Right lung (tissue), 10 donors: ENCODE data around the gene C1orf74. TPM values are rescaled to one million over a fixed set of nuclear protein-coding genes. Genes with fewer than 3 reads are reported as not detected.

ENCODE experiments used
- DNase-seq, 2 donors: peaks; one replicate each; pipeline ENCODE4 v3.0.0-alpha.2; 2013
- long read RNA-seq, 8 donors: transcript quantifications; one replicate each; lab custom pipeline, GENCODE V29; 2026
- polyA plus RNA-seq, 5 donors: library from polyadenylated mRNA; unstranded; fragments of 120-200 nt; gene quantifications; one replicate each; pipeline versions ENCODE4 v1.2.1 to v1.2.3, GENCODE V29; 2013; ENCODE audit warnings: inconsistent platforms in 1 of 5, low replicate concordance in 1 of 5; ENCODE audit not compliant: insufficient read length in 5 of 5, insufficient read depth in 1 of 5

The C1orf74 gene
- polyA plus RNA-seq, result 1 to 10 TPM; 2.6 to 3.7 (median 3.2) TPM
- long read RNA-seq, donor 1, full-length matches to known transcripts, result 2 of 2 reads
- long read RNA-seq, donor 1, partial matches to known transcripts, result 0 of 2 reads
- long read RNA-seq, donor 1, other reads (novel, unspliced or antisense), result 0 of 2 reads
- long read RNA-seq, donor 2, full-length matches to known transcripts, result 2 of 2 reads
- long read RNA-seq, donor 2, partial matches to known transcripts, result 0 of 2 reads
- long read RNA-seq, donor 2, other reads (novel, unspliced or antisense), result 0 of 2 reads
- long read RNA-seq, donor 3, full-length matches to known transcripts, result 4 of 4 reads
- long read RNA-seq, donor 3, partial matches to known transcripts, result 0 of 4 reads
- long read RNA-seq, donor 3, other reads (novel, unspliced or antisense), result 0 of 4 reads
- long read RNA-seq, donor 4, result 0 reads
- long read RNA-seq, donor 5, full-length matches to known transcripts, result 1 of 1 reads
- long read RNA-seq, donor 5, partial matches to known transcripts, result 0 of 1 reads
- long read RNA-seq, donor 5, other reads (novel, unspliced or antisense), result 0 of 1 reads
- long read RNA-seq, donor 6, full-length matches to known transcripts, result 2 of 2 reads
- long read RNA-seq, donor 6, partial matches to known transcripts, result 0 of 2 reads
- long read RNA-seq, donor 6, other reads (novel, unspliced or antisense), result 0 of 2 reads
- long read RNA-seq, donor 7, full-length matches to known transcripts, result 3 of 3 reads
- long read RNA-seq, donor 7, partial matches to known transcripts, result 0 of 3 reads
- long read RNA-seq, donor 7, other reads (novel, unspliced or antisense), result 0 of 3 reads
- long read RNA-seq, donor 8, full-length matches to known transcripts, result 1 of 1 reads
- long read RNA-seq, donor 8, partial matches to known transcripts, result 0 of 1 reads
- long read RNA-seq, donor 8, other reads (novel, unspliced or antisense), result 0 of 1 reads

DNA sequence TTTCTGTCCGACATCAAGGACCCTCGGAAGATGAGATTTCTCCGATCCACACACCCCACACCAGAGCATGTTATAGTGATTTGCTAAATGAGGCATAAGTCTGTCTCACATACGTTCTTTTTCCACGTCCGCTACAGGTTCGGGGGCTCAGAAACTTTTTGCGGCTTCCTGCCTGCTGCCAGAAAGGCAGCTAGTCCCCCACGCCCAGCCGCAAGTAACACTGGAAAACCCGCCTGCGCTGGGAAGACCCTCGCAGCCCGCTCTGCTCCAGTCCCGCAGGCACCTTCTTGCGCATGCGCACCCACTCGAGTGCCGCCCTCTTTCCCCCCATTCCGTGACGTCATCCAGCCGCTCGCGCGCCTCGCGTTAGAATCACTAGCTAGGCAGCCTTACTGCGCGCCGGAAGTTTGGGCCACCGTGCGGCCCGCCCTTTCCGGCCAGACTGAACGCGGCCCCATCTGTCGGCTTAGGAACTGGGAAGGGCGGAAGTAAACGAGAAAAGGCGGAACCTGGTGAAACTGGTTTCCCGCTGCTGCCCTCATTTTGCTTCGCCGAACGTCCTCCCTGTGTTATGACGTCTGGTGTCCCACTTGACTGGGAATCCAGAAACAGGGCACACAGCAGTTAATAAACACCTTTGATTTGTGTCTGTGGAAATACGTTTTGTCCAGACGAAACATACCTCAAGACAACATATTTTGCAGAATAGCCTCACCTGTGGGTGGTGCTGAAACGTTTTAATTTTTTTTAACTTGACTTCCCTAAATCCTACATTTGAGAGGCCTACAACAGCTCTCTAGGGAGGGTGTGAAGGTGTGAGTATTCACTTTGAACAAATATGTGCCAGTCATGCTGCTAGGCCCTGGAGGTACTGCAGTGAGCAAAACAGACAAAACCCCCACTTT is at the start of gene C1orf74:
TSS of gene C1orf74 (minus strand) at position 295 of the 905 bp plus-strand sequence. CDS start 925 bp downstream, outside the sequence.
- peak; percentile 98 to 99 for DNase-seq

DNA sequence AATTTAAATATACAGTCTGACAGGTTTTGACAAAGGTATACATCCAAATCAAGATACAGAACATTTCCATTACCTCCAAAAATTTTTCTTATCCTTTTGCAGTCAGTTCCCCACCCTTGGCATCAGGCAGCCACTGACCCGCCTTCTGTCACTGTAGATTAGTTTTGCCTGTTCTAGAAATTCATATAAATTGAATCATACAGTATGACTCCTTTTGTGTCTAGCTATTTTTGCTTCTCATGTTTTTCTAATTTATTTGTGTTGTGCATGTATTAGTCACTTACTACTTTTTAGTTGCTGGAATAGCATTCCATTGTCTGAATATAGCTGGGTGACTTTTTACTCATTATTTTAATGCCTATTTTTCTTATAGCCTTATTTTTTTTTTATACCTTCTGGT is 47.3 kb upstream of the C1orf74 start:
- DNase-seq, result no peak

DNA sequence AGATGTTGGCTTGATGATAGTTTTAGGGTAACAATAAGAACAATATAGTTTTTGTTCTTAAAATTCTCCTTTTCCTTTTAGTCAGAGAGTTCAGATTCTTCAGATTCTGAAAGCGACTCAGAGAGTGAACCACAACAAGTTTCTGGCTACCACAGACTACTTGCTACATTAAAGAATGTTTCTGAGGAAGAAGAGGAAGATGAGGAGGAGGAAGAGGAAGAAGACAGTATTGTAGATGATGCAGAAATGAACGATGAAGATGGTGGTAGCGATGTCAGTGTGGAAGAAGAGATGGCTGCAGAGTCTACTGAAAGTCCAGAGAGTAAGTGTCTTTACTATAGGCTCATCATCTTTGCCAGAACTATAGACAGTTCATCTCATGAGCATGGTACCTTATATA is 46.4 kb upstream of the C1orf74 start:
- DNase-seq, result no peak

DNA sequence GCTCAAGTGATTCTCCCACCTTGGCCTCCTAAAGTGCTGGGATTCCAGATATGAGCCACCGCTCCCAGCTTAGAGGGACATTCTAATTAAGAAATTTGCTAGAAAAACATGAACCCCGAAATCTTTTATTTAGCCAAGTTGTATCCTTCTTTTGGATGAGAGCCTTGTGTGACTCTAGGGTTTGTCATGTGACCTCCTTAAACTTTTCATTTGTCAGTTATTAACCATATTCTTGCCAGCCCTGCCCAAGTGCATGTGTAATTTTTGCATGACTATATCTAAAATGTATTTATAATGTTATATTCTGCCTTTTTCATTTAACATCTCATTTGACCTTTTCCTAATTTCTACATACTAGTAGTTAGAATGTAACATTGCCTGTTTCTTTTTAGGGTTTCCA is 45.4 kb upstream of the C1orf74 start:
- DNase-seq, result no peak

DNA sequence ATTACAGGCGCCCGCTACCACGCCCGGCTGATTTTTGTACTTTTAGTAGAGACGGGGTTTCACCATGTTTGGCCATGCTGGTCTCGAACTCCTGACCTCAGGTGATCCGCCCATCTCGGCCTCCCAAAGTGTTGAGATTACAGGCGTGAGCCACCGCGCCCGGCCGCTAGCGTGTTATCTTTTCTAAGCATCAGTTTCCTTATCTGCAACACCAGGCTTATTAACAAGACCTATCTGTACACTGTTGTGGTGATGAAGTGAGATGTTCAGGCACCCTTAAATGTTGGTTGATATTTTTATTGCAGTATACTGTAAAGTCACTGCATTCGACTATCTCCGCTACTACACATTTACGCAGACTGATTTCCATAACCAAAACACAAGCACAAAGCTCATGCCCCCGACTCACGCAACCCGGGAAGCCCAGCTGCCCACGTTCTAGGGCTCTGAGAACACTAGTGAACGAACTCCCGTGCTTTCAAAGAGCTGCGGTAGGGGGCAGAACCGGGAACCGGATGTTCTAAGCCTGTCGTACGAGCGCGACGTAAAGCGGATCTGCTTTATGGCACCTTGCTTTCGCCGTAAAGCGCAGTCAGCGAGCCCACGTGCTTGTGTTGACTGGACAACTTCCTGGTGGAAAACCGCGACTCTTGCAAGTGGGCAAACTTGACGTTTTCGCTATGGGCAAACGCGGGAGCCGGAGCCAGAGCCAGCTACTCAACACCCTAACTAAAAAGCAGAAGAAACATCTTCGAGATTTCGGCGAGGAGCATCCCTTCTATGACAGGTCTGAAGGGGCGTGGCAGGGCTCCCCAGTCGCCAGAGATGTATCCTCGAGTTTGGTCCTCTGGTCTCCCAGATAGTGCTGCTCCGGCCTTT is 43.3 kb upstream of the C1orf74 start, which contains the start of gene UTP25:
TSS of gene UTP25 (plus strand) at position 589 of the 879 bp plus-strand sequence. CDS start at position 681, 92 bp downstream.
- DNase-seq, result peak; percentile 89 to 93

DNA sequence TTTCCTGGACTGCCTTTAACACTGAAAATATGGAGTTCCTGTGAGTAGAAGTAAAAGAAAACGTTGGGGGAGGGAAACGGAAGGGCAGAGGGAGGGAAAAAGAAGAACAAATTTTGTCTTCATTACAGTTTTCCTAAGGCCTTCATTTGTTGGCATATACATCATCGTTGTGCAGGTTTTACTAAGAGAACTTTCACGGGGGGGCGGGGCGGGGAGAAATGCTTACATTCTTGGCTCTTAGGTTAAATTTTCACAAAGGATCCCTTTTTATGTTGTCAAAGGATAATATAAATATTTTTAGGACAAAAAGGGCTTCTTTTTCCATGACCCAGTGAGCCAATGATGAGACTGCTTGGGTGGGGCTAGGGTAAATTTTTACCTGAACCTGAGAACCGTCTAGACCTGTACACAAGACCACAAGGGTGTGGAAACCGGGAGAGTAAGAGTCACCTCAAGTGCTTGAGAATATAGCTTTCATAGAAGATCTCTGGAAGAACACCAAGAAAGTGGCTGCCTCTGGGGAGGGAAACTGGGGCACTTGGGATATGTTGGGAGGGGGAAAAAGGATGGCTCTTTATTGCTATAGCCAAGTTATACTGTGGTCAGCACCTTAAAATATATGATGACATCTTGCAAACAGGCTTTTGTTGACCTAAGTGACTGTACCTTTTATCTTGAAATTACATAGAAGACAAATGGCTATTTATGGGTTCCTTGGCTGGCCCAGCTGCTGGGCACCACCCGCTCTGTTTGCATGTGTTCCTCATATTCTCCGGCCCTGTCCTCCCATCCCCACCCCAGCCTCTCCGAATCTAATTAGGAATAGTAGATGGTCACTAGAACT is 41.5 kb upstream of the C1orf74 start:
- DNase-seq, result no peak

DNA sequence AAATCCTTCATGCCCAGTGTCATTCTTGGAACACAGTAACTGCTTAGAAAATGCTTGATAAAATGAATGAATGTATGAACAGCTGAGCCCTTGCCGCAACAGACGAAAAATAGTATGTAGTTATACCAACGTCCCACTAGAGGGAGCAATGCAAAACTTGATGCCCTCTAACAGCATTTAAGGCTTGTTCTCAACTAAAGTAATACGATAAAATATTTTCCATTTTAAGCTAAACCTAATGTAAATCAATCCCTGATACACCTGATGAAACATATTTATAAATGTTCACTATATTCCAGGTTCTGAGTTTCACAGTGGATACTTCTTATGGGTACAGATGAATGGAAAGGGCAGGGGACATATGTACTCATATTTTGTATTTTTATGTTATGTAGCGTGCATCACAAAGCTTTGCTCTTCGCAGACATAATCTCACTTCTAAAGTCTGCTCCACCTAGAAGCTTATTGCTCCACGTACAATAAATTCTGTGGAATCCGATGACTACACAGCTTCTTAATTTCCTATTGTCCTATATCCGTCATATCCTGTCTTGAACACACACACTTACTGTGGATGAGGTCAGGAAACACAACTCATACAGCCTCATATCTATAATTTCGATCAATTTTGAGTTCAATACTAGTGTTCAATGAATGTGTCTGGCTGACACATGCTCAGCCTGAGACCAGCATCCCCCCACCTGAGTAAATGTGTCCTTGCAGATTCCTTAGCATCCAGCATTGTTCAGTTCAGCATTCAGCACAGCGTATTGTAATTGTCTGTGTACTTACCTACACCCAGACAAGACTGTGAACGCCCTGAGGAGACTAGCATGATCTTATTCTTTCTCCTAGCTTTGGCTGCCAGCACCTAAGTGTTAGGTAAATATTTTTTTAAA is 39.0 kb upstream of the C1orf74 start:
- no peak for DNase-seq

DNA sequence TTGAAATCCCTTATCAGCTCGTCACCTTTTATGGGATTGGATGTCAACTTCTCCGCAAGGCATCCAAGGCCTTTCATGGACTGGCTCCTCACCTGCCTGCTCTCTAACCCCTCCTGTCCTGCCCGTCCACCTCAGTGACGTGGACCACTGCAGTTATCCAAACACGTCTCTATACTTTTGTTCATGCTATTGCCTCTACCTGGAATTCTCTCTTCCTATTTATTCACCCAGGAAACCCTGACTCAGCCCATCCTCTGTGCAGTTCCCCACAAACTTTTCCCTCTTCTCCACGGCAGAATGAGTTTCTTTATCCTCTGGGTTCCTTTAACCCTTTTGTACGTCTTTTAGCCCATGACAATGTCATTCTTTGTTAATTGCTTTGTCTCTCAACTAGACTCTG is 38.3 kb upstream of the C1orf74 start:
- DNase-seq, result no peak

DNA sequence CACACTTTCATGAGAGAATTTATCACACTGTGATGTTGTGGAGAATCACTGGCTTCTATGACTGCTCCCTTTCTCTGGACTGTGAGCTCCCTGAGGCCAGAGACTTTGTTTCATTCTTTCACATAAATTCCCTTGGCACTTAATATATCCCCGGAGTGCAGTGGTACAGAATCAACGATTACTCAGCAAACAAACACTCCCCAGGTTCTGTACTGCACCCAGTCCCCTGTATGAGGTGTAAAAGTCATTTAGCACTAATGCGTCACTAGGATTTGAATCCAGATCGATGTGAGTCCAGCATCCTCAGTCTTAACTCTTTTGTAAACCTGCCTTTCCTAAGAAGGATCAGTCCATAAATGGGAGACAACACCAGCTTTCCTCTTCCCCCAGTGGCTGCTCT is 36.6 kb upstream of the C1orf74 start:
- no peak for DNase-seq

DNA sequence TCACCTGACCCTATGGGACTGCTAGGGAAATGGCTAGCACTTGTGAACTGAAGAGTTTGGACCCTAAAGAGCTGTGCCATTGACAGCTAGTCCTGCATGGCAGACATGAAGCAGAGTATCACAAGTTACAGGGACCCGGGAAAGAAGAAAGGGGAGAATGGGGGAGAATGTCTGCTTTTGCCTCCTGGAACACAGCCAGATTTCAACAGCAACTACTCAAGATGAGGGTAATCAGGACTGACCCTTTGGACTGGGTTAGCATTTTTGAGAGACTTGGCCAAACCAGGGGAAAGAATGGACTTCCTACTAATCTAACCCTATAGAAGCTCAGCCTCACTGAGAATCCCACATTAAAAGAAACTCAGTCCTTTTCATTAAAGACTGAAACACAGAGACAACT is 34.7 kb upstream of the C1orf74 start:
- no peak for DNase-seq

DNA sequence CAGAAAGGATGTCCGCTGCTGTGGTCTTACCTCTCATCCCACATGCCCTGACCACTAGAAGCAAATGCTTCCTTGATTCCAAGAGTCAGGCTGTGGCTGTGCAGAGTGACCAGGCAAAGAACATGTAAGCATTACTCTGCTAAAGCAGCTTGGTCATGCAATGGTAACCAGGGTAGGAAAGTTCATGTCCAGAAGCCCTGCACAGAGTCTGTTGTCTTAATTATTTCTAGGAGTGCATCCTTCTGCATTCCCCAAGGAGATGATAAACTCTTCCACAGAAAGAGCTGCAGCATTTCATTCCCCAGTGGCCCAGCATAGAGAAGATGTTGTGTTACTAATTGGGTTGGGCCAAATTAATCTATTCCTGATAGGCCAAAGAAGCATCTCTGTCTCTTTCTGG is 33.3 kb upstream of the C1orf74 start:
- DNase-seq, result no peak

DNA sequence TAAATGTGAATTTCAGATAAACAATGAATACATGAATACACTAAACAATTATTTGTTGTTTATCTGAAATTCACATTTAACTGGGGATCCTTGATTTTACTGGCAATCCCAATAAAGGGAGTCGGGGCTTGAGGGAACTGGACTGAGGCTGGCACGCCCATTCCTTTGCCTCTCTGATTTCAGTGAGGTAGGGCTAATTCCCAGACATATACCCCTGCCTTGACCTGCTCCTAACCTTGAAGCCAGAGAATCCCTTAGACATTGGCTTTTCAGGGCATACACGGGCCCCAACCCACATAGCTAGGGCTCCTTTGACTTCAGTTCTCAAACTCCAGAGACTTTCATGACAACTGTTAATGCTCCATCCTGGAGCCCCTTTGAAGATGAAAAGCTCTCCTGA is 32.6 kb upstream of the C1orf74 start:
- DNase-seq, result no peak

DNA sequence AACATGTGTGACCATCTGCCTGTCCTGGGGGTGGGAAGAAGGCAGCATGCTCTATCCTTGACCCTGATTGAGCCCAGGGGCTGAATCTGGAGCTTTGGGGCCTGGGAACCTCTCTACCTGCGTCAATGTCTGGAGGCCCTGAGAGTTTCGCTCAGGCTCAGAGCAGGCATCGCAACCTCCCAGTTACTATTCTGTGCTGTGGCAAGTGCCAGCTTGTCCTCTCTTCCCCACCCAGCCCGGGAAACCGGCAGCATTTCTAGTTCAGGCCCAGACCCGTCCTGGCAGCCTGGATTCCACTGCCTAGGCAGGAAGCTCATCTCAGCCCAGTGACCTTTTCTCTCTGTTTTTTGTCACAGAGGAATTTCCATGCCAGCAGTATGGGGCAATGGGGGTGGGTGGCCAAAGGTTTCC is 31.6 kb upstream of the C1orf74 start:
- no peak for DNase-seq

DNA sequence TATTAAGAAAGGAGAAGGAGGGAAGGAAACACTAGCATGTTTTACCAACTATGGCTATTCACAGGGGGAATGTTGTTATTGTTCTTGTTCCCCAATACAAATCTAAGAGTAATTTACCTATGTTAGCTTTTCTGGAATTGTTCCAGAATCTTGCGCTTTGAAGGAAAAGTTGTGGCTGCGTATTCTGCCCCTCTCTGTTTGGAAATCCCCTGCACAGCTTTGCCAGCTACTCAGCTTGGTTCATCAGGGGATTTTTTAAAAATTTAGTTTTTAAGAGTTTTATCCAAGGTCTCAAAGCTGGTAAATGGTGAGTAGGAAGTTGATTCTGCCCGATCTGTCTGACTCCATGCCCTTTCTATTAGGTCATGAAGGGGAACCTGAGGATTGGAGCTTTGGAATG is 31.1 kb upstream of the C1orf74 start:
- DNase-seq, result no peak

DNA sequence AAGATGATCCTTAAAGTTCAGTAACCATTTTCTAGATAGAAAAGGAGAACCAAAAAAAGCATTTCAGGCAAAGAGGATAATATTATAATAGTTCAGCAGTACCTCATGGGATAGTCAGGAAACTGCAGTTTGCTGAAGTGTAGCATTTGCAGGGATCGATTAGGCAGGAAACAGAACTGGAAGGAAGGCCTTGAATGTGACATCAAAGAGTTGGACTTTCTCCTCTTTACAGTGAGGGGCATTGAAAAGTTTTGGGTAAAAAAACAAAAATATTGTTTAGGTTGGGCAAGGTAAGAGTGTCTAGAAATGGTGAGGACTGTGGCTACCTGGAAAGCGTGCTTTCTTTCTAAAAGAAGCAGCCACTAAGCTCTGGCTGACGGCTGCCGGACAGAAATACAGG is 29.5 kb upstream of the C1orf74 start:
- no peak for DNase-seq

DNA sequence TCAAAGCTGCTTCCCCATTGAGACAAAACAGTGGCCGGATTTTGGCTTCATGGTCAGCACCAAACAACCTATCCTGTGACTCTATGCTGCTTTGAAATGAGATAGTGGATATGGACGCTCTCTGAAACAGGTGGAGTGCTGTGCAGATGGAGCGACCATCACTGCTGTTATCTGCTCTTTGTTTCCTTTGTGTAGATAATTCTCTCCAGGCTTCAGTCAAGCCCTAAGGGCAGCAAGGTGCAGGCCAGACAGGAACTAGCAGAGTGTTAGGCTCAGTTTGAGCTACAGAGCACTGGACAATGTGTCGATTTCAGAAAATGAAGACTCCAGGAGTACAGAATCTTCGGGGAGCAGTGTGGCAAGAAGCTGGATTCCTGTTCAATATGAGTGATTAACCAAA is 26.4 kb upstream of the C1orf74 start:
- DNase-seq, result no peak

DNA sequence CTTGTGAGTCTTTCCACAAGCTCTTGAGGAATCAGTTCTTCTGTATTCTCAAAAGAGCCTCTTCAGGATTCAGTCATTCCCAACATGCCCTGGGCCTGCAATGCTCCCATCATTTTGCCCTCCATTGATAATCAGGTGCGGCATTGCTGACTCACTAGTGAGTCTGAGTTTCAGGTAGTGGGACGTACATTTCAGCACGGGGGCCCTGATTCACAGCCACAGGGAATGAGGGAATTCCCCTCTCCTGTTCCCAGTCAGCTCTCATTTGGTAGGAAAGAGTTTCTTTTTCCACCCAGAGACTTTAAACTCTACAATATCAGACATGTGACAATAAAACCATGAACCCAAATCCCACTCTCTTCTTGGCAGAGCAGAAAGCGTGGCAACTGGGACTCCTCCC is 25.3 kb upstream of the C1orf74 start:
- DNase-seq, result no peak

DNA sequence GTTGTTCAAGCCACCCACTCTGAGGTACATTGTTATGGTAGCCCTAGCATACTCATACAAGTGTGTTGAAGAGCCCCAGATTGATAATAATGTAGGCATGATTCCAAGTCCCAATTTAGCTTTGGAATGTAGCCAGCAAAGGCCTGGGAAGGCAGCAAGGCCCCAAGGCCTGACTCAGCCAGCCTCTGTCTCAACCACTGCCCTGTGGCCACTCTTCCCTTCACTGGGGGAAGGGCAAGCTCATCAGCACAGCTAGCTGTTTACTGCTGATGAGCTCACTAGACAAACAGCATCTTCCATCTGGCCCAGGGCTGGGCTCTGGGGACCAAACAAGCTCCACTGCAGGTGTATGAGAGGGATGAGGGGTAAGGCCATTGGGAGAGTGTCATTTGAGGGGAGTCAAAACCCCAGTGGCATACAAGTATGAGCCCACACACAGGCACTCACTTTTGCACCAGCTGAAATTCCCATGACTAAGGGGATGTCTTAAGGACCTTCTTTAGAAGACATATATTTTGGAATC is 23.8 kb upstream of the C1orf74 start:
- DNase-seq, result peak in 1 of 2 donors; percentile 38
